HG03095 (cell line): ENCODE data around the gene SMYD3.

ENCODE experiments used
- ATAC-seq: cut with Tn5 transposase; IDR thresholded peaks from one replicate; pipeline ENCODE4 v1.9.1; 2021; ENCODE audit warnings: moderate library complexity; ENCODE audit not compliant: unreplicated experiment

The SMYD3 gene

GRCh38 chr1:246280551-246280950 lies 226.5 kb downstream of the SMYD3 start:
- ATAC-seq, result no peak

- ATAC-seq, result no peak
Measured at GRCh38 chr1:246279402-246279801, 227.7 kb downstream of the SMYD3 start.

GRCh38 chr1:246278371-246278770 lies 228.7 kb downstream of the SMYD3 start:
- ATAC-seq, result no peak

GRCh38 chr1:246275036-246275435 lies 232.0 kb downstream of the SMYD3 start:
- ATAC-seq, result no peak

- ATAC-seq, result no peak
Measured at GRCh38 chr1:246274186-246274585, 232.9 kb downstream of the SMYD3 start.

GRCh38 chr1:246271516-246271915 lies 235.6 kb downstream of the SMYD3 start:
- no peak for ATAC-seq

GRCh38 chr1:246270236-246270635 lies 236.8 kb downstream of the SMYD3 start:
- no peak for ATAC-seq

GRCh38 chr1:246269466-246269865 lies 237.6 kb downstream of the SMYD3 start:
- ATAC-seq, result no peak

- ATAC-seq, result no peak
Measured at GRCh38 chr1:246267896-246268295, 239.2 kb downstream of the SMYD3 start.

- ATAC-seq, result no peak
Measured at GRCh38 chr1:246267426-246267825, 239.7 kb downstream of the SMYD3 start.

GRCh38 chr1:246265481-246265880 lies 241.6 kb downstream of the SMYD3 start:
- ATAC-seq, result no peak

GRCh38 chr1:246262281-246262680 lies 244.8 kb downstream of the SMYD3 start:
- no peak for ATAC-seq

- no peak for ATAC-seq
Measured at GRCh38 chr1:246261639-246262038, 245.4 kb downstream of the SMYD3 start.

- ATAC-seq, result no peak
Measured at GRCh38 chr1:246258250-246258649, 248.8 kb downstream of the SMYD3 start.

GRCh38 chr1:246255773-246256172 lies 251.3 kb downstream of the SMYD3 start:
- no peak for ATAC-seq

- ATAC-seq, result peak; percentile 57
Measured at GRCh38 chr1:246254854-246255253, 252.2 kb downstream of the SMYD3 start.

- no peak for ATAC-seq
Measured at GRCh38 chr1:246246430-246246829, 260.6 kb downstream of the SMYD3 start.

- no peak for ATAC-seq
Measured at GRCh38 chr1:246245541-246245940, 261.5 kb downstream of the SMYD3 start.

GRCh38 chr1:246232126-246232525 lies 275.0 kb downstream of the SMYD3 start:
- ATAC-seq, result no peak

- ATAC-seq, result no peak
Measured at GRCh38 chr1:246226041-246226440, 281.0 kb downstream of the SMYD3 start.

- no peak for ATAC-seq
Measured at GRCh38 chr1:246221485-246222255, 285.4 kb downstream of the SMYD3 start.

GRCh38 chr1:246220495-246221065 lies 286.5 kb downstream of the SMYD3 start:
- no peak for ATAC-seq
